H1 (cell line): Measurements from ENCODE around the gene PAOX. TPM values are rescaled to one million over a fixed set of nuclear protein-coding genes. Genes with fewer than 3 reads are reported as not detected.

Experiments used
- CTCF ChIA-PET: fragments of 300-600 bp; sonication (Branson Sonifier 250); formaldehyde crosslinking; loops from one replicate; lab custom pipeline; 2021; ENCODE audit not compliant: partially characterized antibody; lab: Charles Lee
- POLR2A ChIA-PET: fragments of 300-600 bp; sonication (Branson Sonifier 250); formaldehyde crosslinking; loops from one replicate; lab custom pipeline; 2021; ENCODE audit warnings: inconsistent platforms; ENCODE audit not compliant: partially characterized antibody; lab: Charles Lee
- DNase-seq, 2 experiments: peaks; one replicate each; pipeline versions ENCODE4 v3.0.0 to v3.0.0-alpha.2; 2010 to 2022; ENCODE audit warnings: low spot score in 2 of 2, low read depth in 1 of 2, mixed read lengths in 1 of 2
- FAIRE-seq: peaks from 2 replicates; lab custom pipeline; 2011; peaks lifted over from hg19 to GRCh38; lab: Jason Lieb, UNC
- H2AFZ ChIP-seq: 2 replicates; pipeline ENCODE4 v1.8.1; 2012; ENCODE audit warnings: low read length, inconsistent platforms
- H2AK5ac ChIP-seq: 2 replicates; pipeline ENCODE4 v1.6.1; 2013; ENCODE audit warnings: low read depth, low read length
- H2BK120ac ChIP-seq: replicated peaks from 2 replicates; pipeline ENCODE3; 2013; ENCODE audit warnings: low read depth, low read length, inconsistent platforms
- H2BK12ac ChIP-seq: 2 replicates; pipeline ENCODE4 v1.6.1; 2013; ENCODE audit warnings: low read depth, low read length
- H2BK15ac ChIP-seq: 2 replicates; pipeline ENCODE4 v1.6.1; 2013; ENCODE audit warnings: low read length
- H2BK20ac ChIP-seq: 2 replicates; pipeline ENCODE4 v1.6.1; 2013; ENCODE audit warnings: low read length
- H2BK5ac ChIP-seq: 2 replicates; pipeline ENCODE4 v1.6.1; 2013; ENCODE audit warnings: low read depth, low read length
- H3K14ac ChIP-seq: 2 replicates; pipeline ENCODE4 v1.6.1; 2013; ENCODE audit warnings: inconsistent platforms; ENCODE audit not compliant: insufficient read length
- H3K18ac ChIP-seq: 2 replicates; pipeline ENCODE4 v1.6.1; 2013; ENCODE audit warnings: low read length; ENCODE audit errors: extremely low read depth
- H3K23ac ChIP-seq: 2 replicates; pipeline ENCODE4 v1.6.1; 2013; ENCODE audit warnings: inconsistent platforms; ENCODE audit not compliant: insufficient read length
- H3K23me2 ChIP-seq: 2 replicates; pipeline ENCODE4 v1.6.1; 2013; ENCODE audit warnings: low read depth, low read length
- H3K27ac ChIP-seq: 2 replicates; pipeline ENCODE4 v1.6.1; 2011; ENCODE audit warnings: low read depth, low read length, inconsistent platforms
- H3K27me3 ChIP-seq, 4 experiments: replicated peaks in 1 of 4; 1 replicate in 1 of 4; 2 replicates in 3 of 4; pipeline versions ENCODE4 v1.6.1 to v1.8.1; 2011 to 2013; ENCODE audit warnings: low read length in 3 of 4, mild to moderate bottlenecking in 3 of 4, inconsistent platforms in 2 of 4, mixed read lengths in 2 of 4, moderate library complexity in 1 of 4; ENCODE audit not compliant: control insufficient read depth in 3 of 4, insufficient read depth in 3 of 4; ENCODE audit errors: extremely low read depth in 1 of 4
- H3K36me3 ChIP-seq, 4 experiments: 2 replicates each; pipeline versions ENCODE4 v1.6.1 to v1.8.1; 2011 to 2013; ENCODE audit warnings: mild to moderate bottlenecking in 4 of 4, low read length in 3 of 4, moderate library complexity in 2 of 4, control low read depth in 1 of 4, inconsistent platforms in 1 of 4; ENCODE audit not compliant: insufficient read depth in 4 of 4, control insufficient read depth in 2 of 4
- H3K4ac ChIP-seq: replicated peaks from 2 replicates; pipeline ENCODE3; 2013; ENCODE audit warnings: low read length, low read depth, mixed read lengths, inconsistent platforms; ENCODE audit not compliant: insufficient read length
- H3K4me1 ChIP-seq, 4 experiments: replicated peaks in 1 of 4; 1 replicate in 1 of 4; 2 replicates in 3 of 4; pipeline versions ENCODE4 v1.6.1 to v1.8.1; 2011 to 2013; ENCODE audit warnings: low read length in 3 of 4, inconsistent platforms in 2 of 4, mixed read lengths in 1 of 4; ENCODE audit not compliant: insufficient read depth in 4 of 4, control insufficient read depth in 3 of 4
- H3K4me2 ChIP-seq, 2 experiments: 2 replicates each; pipeline versions ENCODE4 v1.6.1 to v1.8.1; 2011 to 2013; ENCODE audit warnings: low read depth in 2 of 2, low read length in 2 of 2, control low read depth in 1 of 2, inconsistent platforms in 1 of 2, mild to moderate bottlenecking in 1 of 2; ENCODE audit not compliant: insufficient read depth in 1 of 2
- H3K4me3 ChIP-seq, 4 experiments: fragments of 200-600, 300-600 bp in 1 of 4; sonication (generic), shearing (Covaris generic), sonication (Bioruptor Twin) in 1 of 4; 2 replicates each; pipeline versions ENCODE4 v1.5.1 to v1.8.1; 2011 to 2016; ENCODE audit warnings: low read length in 4 of 4, low read depth in 3 of 4, control low read depth in 2 of 4, inconsistent platforms in 2 of 4, mild to moderate bottlenecking in 2 of 4, mixed read lengths in 1 of 4, moderate library complexity in 1 of 4; ENCODE audit not compliant: insufficient read depth in 2 of 4; ENCODE audit errors: extremely low read depth in 1 of 4
- H3K56ac ChIP-seq: replicated peaks from 2 replicates; pipeline ENCODE3; 2013; ENCODE audit warnings: low read depth, mild to moderate bottlenecking, mixed read lengths, low read length, inconsistent platforms; ENCODE audit not compliant: insufficient read length
- H3K79me1 ChIP-seq: 2 replicates; pipeline ENCODE4 v1.6.1; 2013; ENCODE audit warnings: low read depth, low read length, control low read depth
- H3K79me2 ChIP-seq, 2 experiments: 2 replicates each; pipeline versions ENCODE4 v1.6.1 to v1.8.1; 2012 to 2013; ENCODE audit warnings: low read length in 2 of 2, mild to moderate bottlenecking in 2 of 2, inconsistent platforms in 1 of 2; ENCODE audit not compliant: insufficient read depth in 2 of 2, control insufficient read depth in 1 of 2
- H3K9ac ChIP-seq, 4 experiments: replicated peaks in 1 of 4; 1 replicate in 1 of 4; 2 replicates in 3 of 4; pipeline versions ENCODE4 v1.6.1 to v1.8.1; 2011 to 2013; ENCODE audit warnings: low read depth in 3 of 4, low read length in 3 of 4, control low read depth in 2 of 4, mild to moderate bottlenecking in 2 of 4, moderate library complexity in 2 of 4, inconsistent platforms in 1 of 4; ENCODE audit errors: extremely low read depth in 1 of 4
- H3K9me3 ChIP-seq, 2 experiments: 2 replicates each; pipeline versions ENCODE4 v1.6.1 to v1.8.1; 2012 to 2013; ENCODE audit warnings: mild to moderate bottlenecking in 2 of 2, moderate library complexity in 2 of 2, control low read depth in 1 of 2, inconsistent platforms in 1 of 2, low read depth in 1 of 2, low read length in 1 of 2, mixed read lengths in 1 of 2; ENCODE audit not compliant: insufficient read depth in 2 of 2
- H4K20me1 ChIP-seq, 2 experiments: replicated peaks in 1 of 2; 2 replicates each; pipeline versions ENCODE3 to v1.8.1; 2011 to 2013; ENCODE audit warnings: inconsistent platforms in 2 of 2, low read length in 2 of 2, mild to moderate bottlenecking in 1 of 2; ENCODE audit not compliant: insufficient read depth in 2 of 2, control insufficient read depth in 1 of 2
- H4K5ac ChIP-seq: 2 replicates; pipeline ENCODE4 v1.6.1; 2013; ENCODE audit warnings: low read length, low read depth, mixed read lengths, inconsistent platforms; ENCODE audit not compliant: insufficient read length
- H4K8ac ChIP-seq: 2 replicates; pipeline ENCODE4 v1.8.0; 2013; ENCODE audit warnings: mild to moderate bottlenecking, moderate library complexity, low read length, inconsistent platforms; ENCODE audit not compliant: insufficient read depth; ENCODE audit errors: extremely low read depth
- H4K91ac ChIP-seq: replicated peaks from 2 replicates; pipeline ENCODE3; 2013; ENCODE audit warnings: low read length, mixed read lengths, inconsistent platforms; ENCODE audit not compliant: insufficient read length
- BRCA1 ChIP-seq: IDR thresholded peaks from 2 replicates; pipeline ENCODE4 v1.6.1; 2012; ENCODE audit warnings: low read depth, low read length, improper control_type of control experiment
- GTF2F1 ChIP-seq: IDR thresholded peaks from 2 replicates; pipeline ENCODE4 v1.6.1; 2012; ENCODE audit warnings: low read depth, low read length, improper control_type of control experiment, borderline replicate concordance
- KDM5A ChIP-seq: fragments of 200-600 bp; IDR thresholded peaks from 2 replicates; pipeline ENCODE4 v1.7.1; 2012; ENCODE audit warnings: mild to moderate bottlenecking, low read length, inconsistent platforms, mixed read lengths
- RFX5 ChIP-seq: IDR thresholded peaks from 2 replicates; pipeline ENCODE4 v1.6.1; 2011; ENCODE audit warnings: low read depth, low read length, improper control_type of control experiment, borderline replicate concordance
- RNF2 ChIP-seq: fragments of 200-900, 300-1000 bp; sonication (generic); IDR thresholded peaks from 2 replicates; pipeline ENCODE4 v1.7.1; 2016; ENCODE audit warnings: borderline replicate concordance, low read depth, mild to moderate bottlenecking, antibody characterized with exemption, low read length; ENCODE audit not compliant: poor library complexity, severe bottlenecking; ENCODE audit errors: missing control alignments
- SAP30 ChIP-seq: fragments of 300-600 bp; sonication (generic); IDR thresholded peaks from 2 replicates; pipeline ENCODE4 v1.7.1; 2012; ENCODE audit warnings: low read length, moderate library complexity, mild to moderate bottlenecking, inconsistent platforms; ENCODE audit not compliant: insufficient read depth, insufficient replicate concordance
- SUZ12 ChIP-seq: fragments of 200-600 bp; sonication (generic); IDR thresholded peaks from 2 replicates; pipeline ENCODE4 v1.6.1; 2012; ENCODE audit warnings: mild to moderate bottlenecking, inconsistent platforms, low read length, moderate library complexity, mixed read lengths
- TAF7 ChIP-seq: optimal IDR thresholded peaks from 2 replicates; pipeline ENCODE3; 2011; ENCODE audit warnings: low read depth, mild to moderate bottlenecking, inconsistent platforms, low read length, moderate library complexity, borderline replicate concordance
- ZNF274 ChIP-seq: IDR thresholded peaks from 2 replicates; pipeline ENCODE4 v1.7.0; 2012; ENCODE audit warnings: low read length, borderline replicate concordance; ENCODE audit errors: extremely low read depth
- WGBS, 2 experiments: shearing (Covaris generic) in 1 of 2; methylation state at CpG; one replicate each; pipeline versions ENCODE4 v1.1.6 to v1.1.7; 2013 to 2015; ENCODE audit warnings: low lambda C conversion rate in 2 of 2, mixed read lengths in 2 of 2, inconsistent platforms in 1 of 2, low coverage in 1 of 2, missing lambda C conversion rate in 1 of 2; ENCODE audit not compliant: insufficient replicate concordance in 2 of 2, insufficient coverage in 1 of 2, insufficient read length in 1 of 2; ENCODE audit errors: extremely low coverage in 1 of 2, missing lambda C conversion rate in 1 of 2; 5-methylcytosine and 5-hydroxymethylcytosine counted together
- polyA plus RNA-seq, 7 experiments: library from polyadenylated mRNA; depleted of rRNA in 3 of 7; stranded (reverse) in 5 of 7; unstranded in 2 of 7; fragments of >200 nt in 5 of 7; fragments of 200-250 nt in 2 of 7; gene quantifications; 1 replicate in 5 of 7; 2 replicates in 1 of 7; 4 replicates in 1 of 7; pipeline versions ENCODE4 v1.2.1 to v1.2.3, GENCODE V29; 2011 to 2013; ENCODE audit warnings: missing spikeins in 2 of 7, mixed read lengths in 2 of 7
- total RNA-seq: library from RNA; stranded (reverse); fragmentation: NEBNext Ultra II Directional; extraction: Animal tissue kit (Norgen Biotek cat#: 25700); gene quantifications from 2 replicates; pipeline ENCODE4 v1.2.1, GENCODE V29; 2021
- TF ChIP-seq, protein P1 (sequence below): IDR thresholded peaks from 2 replicates; pipeline ENCODE4 v1.6.1; 2011; ENCODE audit warnings: low read length, improper control_type of control experiment
- TF ChIP-seq, protein P2 (sequence below): IDR thresholded peaks from 2 replicates; pipeline ENCODE4 v1.6.1; 2012; ENCODE audit warnings: inconsistent platforms

PAOX gene
- total and polyA plus RNA-seq, 2 of the 8 experiments (the other 6 are each of a cell fraction or from before 2014, with no cell fraction given), result 3.7 to 4.3 TPM

DNA sequence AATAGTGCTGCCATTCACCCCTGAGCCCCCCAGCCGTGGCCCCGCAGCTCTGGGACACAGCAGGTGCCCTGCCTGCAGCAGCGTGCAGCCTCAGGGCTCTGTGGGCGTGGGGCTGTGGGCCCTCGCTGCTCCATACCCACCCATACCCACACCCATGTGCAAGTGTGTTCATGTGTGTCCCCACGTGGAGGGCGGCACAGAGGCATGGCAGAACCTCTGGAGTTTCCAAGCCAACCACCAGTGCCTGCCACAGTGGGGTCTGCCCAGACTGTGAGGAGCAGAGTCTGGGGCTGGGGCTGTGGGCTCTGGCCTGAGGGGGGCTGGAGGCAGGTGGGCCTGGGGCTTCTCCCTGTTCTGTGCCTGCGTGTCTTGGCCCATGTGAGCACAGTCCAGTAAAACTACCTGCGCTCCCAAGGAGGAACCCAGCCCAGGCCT lies 29.5 kb upstream of the PAOX start:
- Histone ChIP-seq H2BK15ac (no peak overlapping the region), H4K20me1 (peaks cover 4 to 12% of the 10 kb centered on the region in 2 experiments), H3K79me2 (no peaks in the 10 kb centered on the region), H3K4ac (no peak overlapping the region), H3K27me3 (no peaks in the 10 kb centered on the region; a peak in 3 of 7 replicates), H2BK20ac (no peak overlapping the region), H2BK5ac (no peak overlapping the region), H3K9ac (no peak overlapping the region), H4K8ac (no peak overlapping the region), H3K79me1 (no peaks in the 10 kb centered on the region), H3K27ac (no peak overlapping the region), H3K9me3 (no peaks in the 10 kb centered on the region), H3K23me2 (peaks cover 4% of the 10 kb centered on the region; the same call in 1 of the 2 replicates), H3K56ac (no peak overlapping the region), H2AFZ (no peak overlapping the region), H3K14ac (no peak overlapping the region), H4K5ac (no peak overlapping the region), H3K18ac (no peak overlapping the region), H3K4me3 (no peak overlapping the region), H3K4me2 (no peak overlapping the region), H2AK5ac (no peak overlapping the region), H2BK12ac (no peak overlapping the region), H4K91ac (no peak overlapping the region), H3K23ac (no peak overlapping the region), H3K4me1 (peaks cover 0 to 21% (median 2%) of the 10 kb centered on the region in 4 experiments; a peak in 4 of 7 replicates), H3K36me3 (no peaks in the 10 kb centered on the region; a peak in 1 of 8 replicates), H2BK120ac (no peak overlapping the region)
- FAIRE-seq, result no peak
- no peak for DNase-seq
- ChIA-PET POLR2A (interaction anchor here (1.1 to 1.3 kb wide), 2 partner anchors 13 to 21 kb away, joined by 3 read pairs; partner anchors contain the start of gene CALY), CTCF (interaction anchor here (0.7 kb wide), 1 partner anchor 9 kb away, joined by 3 read pairs; no protein-coding TSS in a partner anchor)
- WGBS, 2 experiments, result 89% methylated on average over 9 of the region's 9 CpGs; no CpG with 5 or more reads in 1 of the 2 experiments
- TF ChIP-seq RFX5, result no peak
- TF ChIP-seq SAP30, result no peak
- TF ChIP-seq, protein P1, sequence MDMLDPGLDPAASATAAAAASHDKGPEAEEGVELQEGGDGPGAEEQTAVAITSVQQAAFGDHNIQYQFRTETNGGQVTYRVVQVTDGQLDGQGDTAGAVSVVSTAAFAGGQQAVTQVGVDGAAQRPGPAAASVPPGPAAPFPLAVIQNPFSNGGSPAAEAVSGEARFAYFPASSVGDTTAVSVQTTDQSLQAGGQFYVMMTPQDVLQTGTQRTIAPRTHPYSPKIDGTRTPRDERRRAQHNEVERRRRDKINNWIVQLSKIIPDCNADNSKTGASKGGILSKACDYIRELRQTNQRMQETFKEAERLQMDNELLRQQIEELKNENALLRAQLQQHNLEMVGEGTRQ, result no peak
- TF ChIP-seq, protein P2, sequence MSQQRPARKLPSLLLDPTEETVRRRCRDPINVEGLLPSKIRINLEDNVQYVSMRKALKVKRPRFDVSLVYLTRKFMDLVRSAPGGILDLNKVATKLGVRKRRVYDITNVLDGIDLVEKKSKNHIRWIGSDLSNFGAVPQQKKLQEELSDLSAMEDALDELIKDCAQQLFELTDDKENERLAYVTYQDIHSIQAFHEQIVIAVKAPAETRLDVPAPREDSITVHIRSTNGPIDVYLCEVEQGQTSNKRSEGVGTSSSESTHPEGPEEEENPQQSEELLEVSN, result no peak
- no peak for TF ChIP-seq SUZ12
- no peak for TF ChIP-seq KDM5A
- no peak for TF ChIP-seq GTF2F1
- TF ChIP-seq TAF7, result no peak
- TF ChIP-seq RNF2, result no peak
- TF ChIP-seq ZNF274, result no peak
- no peak for TF ChIP-seq BRCA1
